ENCODE data around the gene AGAP1.

DNA sequence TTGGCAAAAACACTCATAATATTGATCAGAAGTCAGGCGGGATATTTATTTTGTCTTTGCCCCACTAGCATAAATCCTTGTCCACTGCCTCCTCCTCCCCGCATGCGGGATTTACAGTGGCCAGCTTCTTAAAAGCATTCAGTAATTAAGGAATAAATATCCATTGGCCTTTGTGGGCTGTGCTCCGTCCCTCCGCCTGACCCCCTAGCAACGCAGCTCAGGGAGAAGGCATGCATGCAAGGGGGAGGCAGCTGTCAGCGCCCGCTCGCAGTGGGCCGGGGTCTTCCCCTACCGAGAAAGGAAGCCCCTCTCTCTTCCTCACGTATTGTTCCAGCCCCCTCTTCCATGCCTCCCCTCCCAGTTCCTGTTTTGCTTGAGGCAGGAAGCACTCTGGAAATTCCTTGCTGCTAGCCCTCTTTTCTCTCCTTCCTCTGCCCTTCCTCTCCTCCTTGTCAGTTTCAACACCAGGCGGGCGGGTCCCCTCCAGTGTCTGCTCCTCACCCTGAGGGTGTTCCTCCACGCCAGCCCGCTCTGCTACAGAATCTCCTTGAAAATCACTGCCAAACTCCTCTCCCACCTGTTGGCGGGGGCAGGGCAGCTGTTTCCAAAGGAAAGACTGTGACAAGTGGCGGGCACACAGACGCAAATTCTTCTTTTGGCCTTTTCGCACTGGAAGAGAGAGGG is 614.2 kb downstream of the AGAP1 start:
- TF ChIP-seq, protein P1, sequence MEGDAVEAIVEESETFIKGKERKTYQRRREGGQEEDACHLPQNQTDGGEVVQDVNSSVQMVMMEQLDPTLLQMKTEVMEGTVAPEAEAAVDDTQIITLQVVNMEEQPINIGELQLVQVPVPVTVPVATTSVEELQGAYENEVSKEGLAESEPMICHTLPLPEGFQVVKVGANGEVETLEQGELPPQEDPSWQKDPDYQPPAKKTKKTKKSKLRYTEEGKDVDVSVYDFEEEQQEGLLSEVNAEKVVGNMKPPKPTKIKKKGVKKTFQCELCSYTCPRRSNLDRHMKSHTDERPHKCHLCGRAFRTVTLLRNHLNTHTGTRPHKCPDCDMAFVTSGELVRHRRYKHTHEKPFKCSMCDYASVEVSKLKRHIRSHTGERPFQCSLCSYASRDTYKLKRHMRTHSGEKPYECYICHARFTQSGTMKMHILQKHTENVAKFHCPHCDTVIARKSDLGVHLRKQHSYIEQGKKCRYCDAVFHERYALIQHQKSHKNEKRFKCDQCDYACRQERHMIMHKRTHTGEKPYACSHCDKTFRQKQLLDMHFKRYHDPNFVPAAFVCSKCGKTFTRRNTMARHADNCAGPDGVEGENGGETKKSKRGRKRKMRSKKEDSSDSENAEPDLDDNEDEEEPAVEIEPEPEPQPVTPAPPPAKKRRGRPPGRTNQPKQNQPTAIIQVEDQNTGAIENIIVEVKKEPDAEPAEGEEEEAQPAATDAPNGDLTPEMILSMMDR (IDR thresholded peaks at IDR 0.05; ENCODE audit: extremely low read depth in 1 of 2, insufficient read depth in 1 of 2, low read depth in 1 of 2, low read length in 2 of 2): no peak
- TF ChIP-seq POLR2AphosphoS5 (IDR thresholded peaks at IDR 0.05; ENCODE audit: insufficient read depth, low read depth, low read length) (no peak), POLR2A (IDR thresholded peaks at IDR 0.05; ENCODE audit: low read depth, low read length) (no peak), GATA2 (IDR thresholded peaks at IDR 0.05; ENCODE audit: insufficient read depth, insufficient read length, low read depth, low read length) (no peak), EZH2 (IDR thresholded peaks at IDR 0.05; ENCODE audit: borderline replicate concordance, low read depth, low read length, severe bottlenecking) (no peak), MYC (IDR thresholded peaks at IDR 0.05; ENCODE audit: low read depth, low read length) (no peak)
- TF ChIP-seq, protein P2, sequence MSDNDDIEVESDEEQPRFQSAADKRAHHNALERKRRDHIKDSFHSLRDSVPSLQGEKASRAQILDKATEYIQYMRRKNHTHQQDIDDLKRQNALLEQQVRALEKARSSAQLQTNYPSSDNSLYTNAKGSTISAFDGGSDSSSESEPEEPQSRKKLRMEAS (IDR thresholded peaks at IDR 0.05; ENCODE audit: insufficient read depth, insufficient read length): no peak

Measured in endothelial cell of umbilical vein (primary cell).